K562 (cell line): ENCODE measurements around the gene SNX19. TPM values are rescaled to one million over a fixed set of nuclear protein-coding genes. Genes with fewer than 3 reads are reported as not detected.
A peak's percentile ranks its signal among the peaks of the same experiment; 100 is the strongest.

ENCODE experiments used
- CSDE1 ChIP-seq, 2 experiments: fragments of 450-650 bp; IDR thresholded peaks; 2 replicates each; pipeline ENCODE4 v1.6.1; 2016; ENCODE audit warnings: mild to moderate bottlenecking in 1 of 2
- DMBX1 ChIP-seq: fragments of 250-450 bp; sonication (Bioruptor Pico); IDR thresholded peaks from 2 replicates; pipeline ENCODE4 v1.8.0; 2022; ENCODE audit warnings: inconsistent platforms, mild to moderate bottlenecking, moderate library complexity, borderline replicate concordance
- GABPB1 ChIP-seq: sonication (generic); formaldehyde crosslinking; IDR thresholded peaks from 2 replicates; pipeline ENCODE4 v1.8.0; 2022; ENCODE audit warnings: mild to moderate bottlenecking, missing genetic modification reagents
- HDAC8 ChIP-seq: fragments of 450-650 bp; IDR thresholded peaks from 2 replicates; pipeline ENCODE4 v1.6.1; 2016; ENCODE audit warnings: mild to moderate bottlenecking, missing genetic modification characterization, moderate library complexity, missing compliant biosample characterization
- PHB2 ChIP-seq: fragments of 450-650 bp; IDR thresholded peaks from 2 replicates; pipeline ENCODE4 v1.6.1; 2017; ENCODE audit warnings: low read depth
- PML ChIP-seq: IDR thresholded peaks from 2 replicates; pipeline ENCODE4 v1.6.1; 2012; ENCODE audit warnings: low read length, inconsistent platforms
- POLR2AphosphoS2 ChIP-seq: IDR thresholded peaks from 2 replicates; pipeline ENCODE4 v1.6.1; 2012; ENCODE audit warnings: low read length, improper control_type of control experiment
- POLR3G ChIP-seq: IDR thresholded peaks from 2 replicates; pipeline ENCODE4 v1.6.1; 2011; ENCODE audit not compliant: insufficient read length, insufficient replicate concordance; ENCODE audit errors: extremely low read depth
- RAD51 ChIP-seq: fragments of 450-650 bp; IDR thresholded peaks from 2 replicates; pipeline ENCODE4 v1.7.1; 2016; ENCODE audit warnings: low read depth, mild to moderate bottlenecking, borderline replicate concordance
- RBFOX2 ChIP-seq: fragments of 200-400 bp; formaldehyde crosslinking; IDR thresholded peaks from 2 replicates; pipeline ENCODE4 v1.6.1; 2017; ENCODE audit warnings: low read depth, mild to moderate bottlenecking, low read length, moderate library complexity
- SAP30 ChIP-seq: fragments of 200-600 bp; sonication (generic); IDR thresholded peaks from 2 replicates; pipeline ENCODE4 v1.6.1; 2012; ENCODE audit warnings: borderline replicate concordance, low read depth, mild to moderate bottlenecking, moderate library complexity, low read length, control low read depth, inconsistent platforms; ENCODE audit not compliant: insufficient read depth, poor library complexity, severe bottlenecking
- SREBF2 ChIP-seq: sonication (generic); formaldehyde crosslinking; IDR thresholded peaks from 2 replicates; pipeline ENCODE4 v1.4.0; 2020; ENCODE audit warnings: mild to moderate bottlenecking, missing genetic modification reagents
- XRCC5 ChIP-seq: fragments of 200-400 bp; formaldehyde crosslinking; IDR thresholded peaks from 2 replicates; pipeline ENCODE4 v1.6.1; 2017; ENCODE audit warnings: low read depth, mild to moderate bottlenecking, low read length
- ZBTB49 ChIP-seq: sonication (generic); formaldehyde crosslinking; IDR thresholded peaks from 2 replicates; pipeline ENCODE4 v1.8.0; 2022; ENCODE audit warnings: missing genetic modification reagents, mild to moderate bottlenecking, borderline replicate concordance
- ZNF3 ChIP-seq: fragments of 250-450 bp; sonication (Bioruptor Pico); IDR thresholded peaks from 2 replicates; pipeline ENCODE4 v1.5.0; 2021; ENCODE audit warnings: mild to moderate bottlenecking, moderate library complexity
- ZNF551 ChIP-seq: fragments of 250-450 bp; sonication (Bioruptor Pico); IDR thresholded peaks from 2 replicates; pipeline ENCODE4 v1.5.0; 2021; ENCODE audit warnings: mild to moderate bottlenecking, moderate library complexity
- ZNF57 ChIP-seq: fragments of 450-650 bp; formaldehyde crosslinking; IDR thresholded peaks from 2 replicates; pipeline ENCODE4 v1.4.0; 2020; ENCODE audit warnings: mild to moderate bottlenecking, moderate library complexity
- polyA plus RNA-seq, 8 experiments: library from polyadenylated mRNA; depleted of rRNA in 4 of 8; stranded (reverse) in 5 of 8; unstranded in 3 of 8; fragments of >200 nt; fragmentation: Nextera tagmentation in 2 of 8; fragmentation: Illumina TruSeq in 1 of 8; extraction: Ambion mirVana in 2 of 8; extraction: Trizol in 1 of 8; gene quantifications; 2 replicates each; pipeline versions ENCODE4 v1.2.1 to v1.2.3, GENCODE V29; 2011 to 2014; ENCODE audit warnings: inconsistent platforms in 1 of 8, missing spikeins in 1 of 8
- total RNA-seq, 7 experiments: library from RNA; depleted of rRNA in 6 of 7; stranded (reverse); fragments of >200 nt in 6 of 7; fragmentation: Illumina TruSeq in 2 of 7; extraction: Trizol in 2 of 7; gene quantifications; 2 replicates each; pipeline versions ENCODE4 v1.2.1 to v1.2.3, GENCODE V29; 2011 to 2021; ENCODE audit warnings: low replicate concordance in 1 of 7
- TF ChIP-seq, protein P1 (sequence below): fragments of 450-650 bp; IDR thresholded peaks from 2 replicates; pipeline ENCODE4 v1.6.1; 2016; ENCODE audit warnings: borderline replicate concordance
- TF ChIP-seq, protein P2 (sequence below), 3 experiments: IDR thresholded peaks in 2 of 3; conservative IDR thresholded peaks in 1 of 3; 2 replicates each; pipeline ENCODE4 v1.5.1; 2011 to 2012; ENCODE audit warnings: low read length in 3 of 3, mild to moderate bottlenecking in 3 of 3, control low read depth in 2 of 3, improper control_type of control experiment in 1 of 3, inconsistent platforms in 1 of 3, low read depth in 1 of 3, mixed read lengths in 1 of 3, moderate library complexity in 1 of 3; ENCODE audit not compliant: insufficient read depth in 2 of 3
- TF ChIP-seq, protein P3 (sequence below): fragments of 250-450 bp; sonication (Bioruptor Pico); IDR thresholded peaks from 2 replicates; pipeline ENCODE4 v1.4.0; 2020; ENCODE audit warnings: mild to moderate bottlenecking

SNX19 gene
- total and polyA plus RNA-seq, 9 of the 15 experiments (the other 6 are each of a cell fraction or from before 2014, with no cell fraction given) = 2.2 to 31.3 (median 19.6) TPM

DNA sequence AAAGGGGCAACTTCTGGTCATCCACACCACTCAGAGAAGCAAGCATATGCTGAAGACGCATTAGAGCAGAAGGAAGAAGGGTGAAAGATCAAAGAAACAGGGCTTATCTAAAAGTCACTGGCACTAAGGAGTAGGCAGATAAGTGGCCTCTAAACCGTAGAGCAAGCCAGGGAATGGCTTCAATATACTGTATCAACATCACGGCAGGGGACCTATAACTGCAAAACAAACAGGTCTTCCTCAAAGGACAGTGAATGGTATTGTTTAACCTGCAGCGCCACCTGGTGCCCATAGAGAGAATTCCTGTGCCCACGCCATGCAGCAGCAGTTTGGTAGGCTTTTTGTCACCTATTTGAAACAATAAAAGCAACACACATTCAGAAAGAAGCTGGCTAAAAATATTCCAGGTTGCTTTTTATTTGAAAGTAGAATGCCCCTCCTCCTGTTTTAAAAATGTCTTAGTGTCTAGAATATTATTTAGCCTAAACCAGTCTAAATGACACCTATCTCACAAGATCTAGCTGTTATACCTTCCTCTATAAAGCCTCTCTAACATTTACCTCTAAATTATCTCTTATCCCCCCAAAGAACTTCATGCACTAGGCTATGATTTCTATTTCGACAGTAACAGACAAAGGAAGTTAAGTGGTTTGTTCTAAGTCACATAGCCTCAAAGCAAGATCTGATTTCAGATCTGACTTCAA, 21.8 kb downstream of the SNX19 start (continued):
- TF ChIP-seq ZNF3 = no peak
- no peak for TF ChIP-seq DMBX1 (CRISPR knock-in tag)
- TF ChIP-seq, protein P1, sequence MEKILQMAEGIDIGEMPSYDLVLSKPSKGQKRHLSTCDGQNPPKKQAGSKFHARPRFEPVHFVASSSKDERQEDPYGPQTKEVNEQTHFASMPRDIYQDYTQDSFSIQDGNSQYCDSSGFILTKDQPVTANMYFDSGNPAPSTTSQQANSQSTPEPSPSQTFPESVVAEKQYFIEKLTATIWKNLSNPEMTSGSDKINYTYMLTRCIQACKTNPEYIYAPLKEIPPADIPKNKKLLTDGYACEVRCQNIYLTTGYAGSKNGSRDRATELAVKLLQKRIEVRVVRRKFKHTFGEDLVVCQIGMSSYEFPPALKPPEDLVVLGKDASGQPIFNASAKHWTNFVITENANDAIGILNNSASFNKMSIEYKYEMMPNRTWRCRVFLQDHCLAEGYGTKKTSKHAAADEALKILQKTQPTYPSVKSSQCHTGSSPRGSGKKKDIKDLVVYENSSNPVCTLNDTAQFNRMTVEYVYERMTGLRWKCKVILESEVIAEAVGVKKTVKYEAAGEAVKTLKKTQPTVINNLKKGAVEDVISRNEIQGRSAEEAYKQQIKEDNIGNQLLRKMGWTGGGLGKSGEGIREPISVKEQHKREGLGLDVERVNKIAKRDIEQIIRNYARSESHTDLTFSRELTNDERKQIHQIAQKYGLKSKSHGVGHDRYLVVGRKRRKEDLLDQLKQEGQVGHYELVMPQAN = no peak
- TF ChIP-seq ZNF551 (CRISPR knock-in tag) = no peak
- TF ChIP-seq HDAC8 (tag) = no peak
- TF ChIP-seq, protein P2, sequence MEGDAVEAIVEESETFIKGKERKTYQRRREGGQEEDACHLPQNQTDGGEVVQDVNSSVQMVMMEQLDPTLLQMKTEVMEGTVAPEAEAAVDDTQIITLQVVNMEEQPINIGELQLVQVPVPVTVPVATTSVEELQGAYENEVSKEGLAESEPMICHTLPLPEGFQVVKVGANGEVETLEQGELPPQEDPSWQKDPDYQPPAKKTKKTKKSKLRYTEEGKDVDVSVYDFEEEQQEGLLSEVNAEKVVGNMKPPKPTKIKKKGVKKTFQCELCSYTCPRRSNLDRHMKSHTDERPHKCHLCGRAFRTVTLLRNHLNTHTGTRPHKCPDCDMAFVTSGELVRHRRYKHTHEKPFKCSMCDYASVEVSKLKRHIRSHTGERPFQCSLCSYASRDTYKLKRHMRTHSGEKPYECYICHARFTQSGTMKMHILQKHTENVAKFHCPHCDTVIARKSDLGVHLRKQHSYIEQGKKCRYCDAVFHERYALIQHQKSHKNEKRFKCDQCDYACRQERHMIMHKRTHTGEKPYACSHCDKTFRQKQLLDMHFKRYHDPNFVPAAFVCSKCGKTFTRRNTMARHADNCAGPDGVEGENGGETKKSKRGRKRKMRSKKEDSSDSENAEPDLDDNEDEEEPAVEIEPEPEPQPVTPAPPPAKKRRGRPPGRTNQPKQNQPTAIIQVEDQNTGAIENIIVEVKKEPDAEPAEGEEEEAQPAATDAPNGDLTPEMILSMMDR (IDR thresholded peaks at IDR 0.05 in 2 of 3, conservative IDR thresholded peaks at IDR 0.05 in 1 of 3; ENCODE audit: insufficient read depth in 2 of 3, low read depth in 1 of 3, low read length in 3 of 3) = peak; percentile 64 to 83 (median 83)
- TF ChIP-seq SAP30 = no peak
- no peak for TF ChIP-seq PHB2
- TF ChIP-seq, protein P3, sequence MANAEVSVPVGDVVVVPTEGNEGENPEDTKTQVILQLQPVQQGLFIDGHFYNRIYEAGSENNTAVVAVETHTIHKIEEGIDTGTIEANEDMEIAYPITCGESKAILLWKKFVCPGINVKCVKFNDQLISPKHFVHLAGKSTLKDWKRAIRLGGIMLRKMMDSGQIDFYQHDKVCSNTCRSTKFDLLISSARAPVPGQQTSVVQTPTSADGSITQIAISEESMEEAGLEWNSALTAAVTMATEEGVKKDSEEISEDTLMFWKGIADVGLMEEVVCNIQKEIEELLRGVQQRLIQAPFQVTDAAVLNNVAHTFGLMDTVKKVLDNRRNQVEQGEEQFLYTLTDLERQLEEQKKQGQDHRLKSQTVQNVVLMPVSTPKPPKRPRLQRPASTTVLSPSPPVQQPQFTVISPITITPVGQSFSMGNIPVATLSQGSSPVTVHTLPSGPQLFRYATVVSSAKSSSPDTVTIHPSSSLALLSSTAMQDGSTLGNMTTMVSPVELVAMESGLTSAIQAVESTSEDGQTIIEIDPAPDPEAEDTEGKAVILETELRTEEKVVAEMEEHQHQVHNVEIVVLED = no peak
- TF ChIP-seq ZBTB49 = no peak
- TF ChIP-seq POLR3G = no peak
- TF ChIP-seq ZNF57 (CRISPR knock-in tag) = no peak
- no peak for TF ChIP-seq POLR2AphosphoS2
- no peak for TF ChIP-seq SREBF2 (CRISPR knock-in tag)
- peak; percentile 52; the same call in 1 of the 2 replicates for TF ChIP-seq XRCC5
- no peak for TF ChIP-seq GABPB1 (CRISPR knock-in tag)
- TF ChIP-seq RBFOX2 = no peak
- TF ChIP-seq PML = no peak
- TF ChIP-seq RAD51 = no peak
- TF ChIP-seq CSDE1 (IDR thresholded peaks at IDR 0.05) = no peak
